ENCODE data around the gene NKX2-2. TPM values are rescaled to one million over a fixed set of nuclear protein-coding genes. Genes with fewer than 3 reads are reported as not detected.
A peak's percentile ranks its signal among the peaks of the same experiment; 100 is the strongest.

The NKX2-2 gene
- total RNA-seq (not detected), polyA plus RNA-seq (not detected), total RNA-seq (0 reads per million in 6 experiments)

DNA sequence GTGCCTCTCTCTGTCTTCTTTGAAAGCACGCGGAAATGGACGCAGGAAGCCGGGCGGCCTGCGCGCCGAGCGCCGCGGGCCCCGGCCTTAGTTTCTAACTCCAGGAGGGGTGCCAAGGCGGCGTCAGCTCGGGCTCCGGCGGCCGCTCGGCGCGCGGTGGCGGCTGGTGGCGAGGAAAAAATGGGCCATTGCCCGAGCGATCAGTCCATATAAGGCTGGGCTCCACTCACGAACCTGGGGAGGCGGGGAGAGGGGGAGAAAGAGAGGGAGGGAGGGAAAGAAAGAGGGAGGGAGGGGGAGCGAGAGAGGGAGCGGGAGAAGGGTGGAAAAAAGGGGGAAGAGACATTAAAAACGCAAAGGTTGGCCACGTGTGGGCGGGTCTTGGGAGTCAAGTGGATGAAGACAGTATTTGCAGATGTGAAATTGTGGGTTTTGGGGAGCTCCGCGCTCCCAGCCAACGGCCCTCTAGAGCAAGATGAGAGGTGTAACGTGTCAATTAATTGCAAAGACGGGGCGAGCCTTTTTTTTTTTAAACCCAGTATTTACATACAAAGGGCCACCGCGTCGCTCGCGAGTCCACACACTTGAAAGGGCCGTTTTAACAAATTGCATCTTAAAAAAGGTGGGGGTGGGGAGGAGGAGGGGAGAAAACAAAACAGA, at the start of gene NKX2-2:
Gene NKX2-2 (minus strand): TSS at position 184 of the 660 bp plus-strand sequence. CDS start 395 bp downstream, outside the sequence.
- peaks cover 33 to 97% (median 66%) of the 10 kb centered on the region in 5 donors for H3K27me3 Mint-ChIP-seq
- H3K4me1 Mint-ChIP-seq, result peaks cover 20 to 72% (median 55%) of the 10 kb centered on the region in 4 donors
- no peaks in the 10 kb centered on the region for H3K9me3 Mint-ChIP-seq
- DNase-seq (peak in 1 of 10 donors; percentile 40), ATAC-seq (no peak)
- H3K36me3 Mint-ChIP-seq, result peaks cover 0 to 2% (median 0%) of the 10 kb centered on the region in 3 donors
- H3K4me3 Mint-ChIP-seq, result peak within 1 kb of the TSS; percentile 54 to 81 (median 76)
- POLR2A ChIA-PET, result no interaction called here
- H3K27ac Mint-ChIP-seq, result no peak within 1 kb of the TSS

DNA sequence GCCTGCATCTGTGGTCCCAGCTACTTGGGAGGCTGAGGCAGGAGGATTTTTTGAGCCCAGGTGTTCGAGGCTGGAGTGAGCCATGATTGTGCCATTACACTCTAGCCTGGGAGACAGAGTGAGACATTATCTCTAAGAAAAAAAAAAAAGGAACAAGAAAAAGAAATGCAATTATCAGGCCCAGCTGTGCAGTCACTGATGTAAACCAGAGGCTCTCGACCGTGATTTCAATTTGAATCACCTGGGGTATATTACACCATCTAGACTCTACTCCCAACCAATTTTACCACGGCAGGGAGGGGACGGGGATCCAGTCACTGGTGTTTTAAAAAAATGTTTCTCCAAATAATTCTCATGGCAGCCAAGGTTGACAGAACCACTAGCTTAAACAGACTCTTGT, 48.8 kb upstream of the NKX2-2 start:
- Mint-ChIP-seq H3K4me3 (no peak overlapping the region), H3K27ac (no peak overlapping the region), H3K4me1 (peaks cover 0 to 2% (median 0%) of the 10 kb centered on the region in 4 donors), H3K36me3 (peaks cover 0 to 5% (median 0%) of the 10 kb centered on the region in 3 donors), H3K9me3 (peaks cover 0 to 11% (median 3%) of the 10 kb centered on the region in 9 donors), H3K27me3 (peaks cover 2 to 29% (median 14%) of the 10 kb centered on the region in 5 donors)
- DNase-seq (no peak), ATAC-seq (no peak)
- POLR2A ChIA-PET, result interaction anchor here (1.0 kb wide), 1 partner anchor 14 kb away, joined by 3 read pairs; no protein-coding TSS in a partner anchor

DNA sequence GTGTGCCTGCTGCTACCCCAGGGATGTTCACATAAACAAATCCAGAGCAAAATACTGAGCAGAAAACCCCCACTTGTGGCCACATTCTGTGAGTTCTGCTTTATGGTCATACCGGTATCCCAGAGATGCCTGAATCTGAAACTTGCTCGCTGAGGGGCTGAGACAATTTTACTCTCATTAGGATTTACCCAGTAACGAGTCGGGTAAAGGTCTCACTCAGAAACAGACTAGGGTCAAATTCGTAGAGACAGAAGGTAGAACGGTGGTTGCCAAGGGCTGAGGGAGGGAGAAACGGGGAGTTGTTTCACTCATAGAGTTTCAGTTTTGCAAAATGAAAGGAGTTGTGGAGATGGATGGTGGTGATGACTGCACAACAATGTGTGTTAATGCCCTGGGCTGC, 45.4 kb upstream of the NKX2-2 start:
- Mint-ChIP-seq H3K4me1 (peaks cover 6 to 21% (median 14%) of the 10 kb centered on the region in 4 donors), H3K27ac (peak overlapping the region in 1 of 10 donors; percentile 68), H3K36me3 (peaks cover 0 to 5% (median 0%) of the 10 kb centered on the region in 3 donors), H3K27me3 (peaks cover 2 to 28% (median 14%) of the 10 kb centered on the region in 5 donors), H3K4me3 (no peak overlapping the region), H3K9me3 (peaks cover 0 to 11% (median 3%) of the 10 kb centered on the region in 9 donors)
- no peak for ATAC-seq
- DNase-seq, result no peak
- POLR2A ChIA-PET, result no interaction called here

DNA sequence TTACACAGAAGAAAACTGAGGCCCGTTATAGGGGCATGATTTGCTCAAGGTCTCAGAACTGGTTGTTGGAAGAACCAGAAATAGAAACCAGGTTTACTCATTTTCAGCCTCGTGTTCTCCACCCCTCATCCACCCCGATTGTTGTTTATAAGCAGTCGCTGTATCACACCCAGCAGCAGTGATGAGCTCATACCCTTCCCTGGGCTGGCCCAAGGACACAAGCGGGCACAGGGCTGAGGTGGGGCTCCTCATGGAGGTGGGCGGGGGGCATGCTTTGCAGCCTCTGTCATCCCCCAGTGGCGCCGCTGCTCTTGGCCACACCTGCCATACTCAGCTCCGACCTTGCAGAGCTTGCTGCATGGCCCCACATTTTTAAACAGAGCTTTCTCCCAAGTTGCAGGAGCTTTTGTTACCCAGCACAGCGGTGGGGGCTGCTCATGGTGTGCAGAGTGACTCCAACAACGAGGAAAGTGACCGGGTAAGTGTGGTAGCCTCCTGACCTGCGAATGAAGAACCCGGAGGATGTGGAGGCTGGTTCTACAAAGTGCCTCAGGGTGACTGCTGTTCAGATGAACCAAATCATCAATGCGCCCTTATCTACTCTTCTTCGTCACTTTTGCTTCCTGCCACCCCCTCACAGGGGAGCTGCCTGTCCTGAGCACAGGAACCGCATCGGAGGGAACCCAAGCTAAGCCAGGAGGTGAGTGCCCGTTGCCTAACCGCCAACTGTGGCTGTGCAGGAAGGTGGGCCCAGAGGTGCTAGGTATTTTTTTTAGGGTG, 43.6 kb upstream of the NKX2-2 start:
- POLR2A ChIA-PET, result no interaction called here
- Mint-ChIP-seq H3K4me1 (peaks cover 8 to 24% (median 16%) of the 10 kb centered on the region in 4 donors), H3K4me3 (peak overlapping the region in 2 of 10 donors; percentile 50 to 69), H3K27ac (peak overlapping the region in 3 of 10 donors; percentile 43 to 68 (median 48)), H3K27me3 (peaks cover 0 to 16% (median 7%) of the 10 kb centered on the region in 5 donors), H3K36me3 (no peaks in the 10 kb centered on the region), H3K9me3 (peaks cover 0 to 3% (median 0%) of the 10 kb centered on the region in 9 donors)
- ATAC-seq, result no peak
- DNase-seq, result no peak

DNA sequence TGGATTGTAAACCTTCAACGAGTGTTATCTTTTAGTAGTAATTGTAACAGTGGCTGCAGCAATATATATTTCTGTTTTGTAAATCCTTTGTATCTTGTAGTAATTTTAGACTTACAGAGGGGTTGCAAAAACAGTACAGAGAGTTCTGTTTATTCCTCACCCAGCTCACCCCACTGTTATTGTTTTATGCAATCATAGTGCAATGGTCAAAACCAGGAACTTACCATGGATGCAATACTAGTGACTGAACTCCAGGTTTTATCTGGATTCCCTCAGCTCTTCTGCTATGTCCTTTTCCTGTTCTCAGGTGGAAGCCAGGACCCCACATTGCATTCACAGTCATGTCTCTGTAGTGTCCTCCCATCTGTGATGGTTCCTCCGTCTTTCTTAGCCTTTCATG, 42.5 kb upstream of the NKX2-2 start:
- Mint-ChIP-seq H3K27me3 (peaks cover 0 to 10% (median 5%) of the 10 kb centered on the region in 5 donors), H3K4me1 (peaks cover 8 to 24% (median 16%) of the 10 kb centered on the region in 4 donors), H3K36me3 (no peaks in the 10 kb centered on the region), H3K9me3 (peaks cover 0 to 3% (median 0%) of the 10 kb centered on the region in 9 donors), H3K4me3 (no peak overlapping the region), H3K27ac (peak overlapping the region in 1 of 10 donors; percentile 68)
- DNase-seq (no peak), ATAC-seq (no peak)
- POLR2A ChIA-PET, result no interaction called here

DNA sequence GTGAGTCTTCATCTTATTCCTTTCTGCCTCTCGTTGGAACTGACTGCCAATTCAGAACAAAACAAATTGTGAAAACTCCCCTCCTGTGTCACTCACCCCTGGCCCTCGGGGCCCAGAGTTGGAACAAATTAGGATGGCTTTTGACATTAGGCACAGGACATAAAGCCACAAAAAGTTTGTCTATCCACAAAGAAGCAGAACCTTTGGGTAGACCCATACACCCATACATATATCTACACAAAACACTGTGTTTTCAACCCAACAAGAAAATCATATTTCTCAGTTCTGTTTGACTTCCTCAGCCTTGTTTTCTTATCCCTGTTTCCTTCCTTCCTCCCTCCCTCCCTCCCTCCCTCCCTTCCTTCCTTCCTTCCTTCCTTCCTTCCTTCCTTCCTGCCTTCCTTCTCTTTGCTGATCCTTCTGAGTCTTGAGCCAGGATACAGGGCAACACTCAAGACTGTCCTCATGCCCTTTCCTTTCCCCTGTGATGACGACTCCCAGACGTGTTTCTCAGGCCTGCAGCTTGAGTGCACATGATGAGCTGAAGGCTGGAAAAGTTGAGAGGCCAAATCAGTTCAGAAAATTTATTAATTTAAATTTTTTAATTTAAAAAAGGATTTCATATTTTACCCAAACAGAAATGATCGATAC, 41.7 kb upstream of the NKX2-2 start:
- POLR2A ChIA-PET, result no interaction called here
- ATAC-seq (no peak), DNase-seq (no peak)
- Mint-ChIP-seq H3K4me1 (peaks cover 8 to 24% (median 16%) of the 10 kb centered on the region in 4 donors), H3K27me3 (peaks cover 0 to 10% (median 5%) of the 10 kb centered on the region in 5 donors), H3K9me3 (peaks cover 0 to 3% (median 0%) of the 10 kb centered on the region in 9 donors), H3K27ac (peak overlapping the region in 3 of 10 donors; percentile 10 to 45 (median 14)), H3K36me3 (no peaks in the 10 kb centered on the region), H3K4me3 (no peak overlapping the region)

DNA sequence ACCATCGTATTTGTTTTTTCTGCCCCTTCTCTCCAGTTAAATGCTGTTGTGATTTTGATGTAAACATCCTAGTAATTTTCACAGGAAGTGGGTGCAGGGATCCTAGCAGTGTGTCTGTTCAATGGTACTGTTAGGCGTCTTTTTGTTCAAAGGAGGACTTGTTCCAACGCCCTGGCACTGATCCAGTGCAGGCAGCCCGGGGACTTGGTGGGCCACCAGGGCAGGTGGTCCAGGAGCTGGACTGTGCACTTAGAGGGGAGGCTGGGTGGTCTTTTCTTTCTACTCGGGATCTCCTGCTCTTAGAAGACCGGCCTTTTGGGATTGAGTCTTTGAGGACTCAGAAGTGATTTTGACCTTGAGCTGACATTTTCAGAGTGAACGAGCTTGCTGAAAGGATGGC, 41.1 kb upstream of the NKX2-2 start:
- peak overlapping the region in 2 of 10 donors; percentile 10 to 14 for H3K27ac Mint-ChIP-seq
- peaks cover 8 to 27% (median 19%) of the 10 kb centered on the region in 4 donors for H3K4me1 Mint-ChIP-seq
- POLR2A ChIA-PET, result no interaction called here
- ATAC-seq, result no peak
- no peaks in the 10 kb centered on the region for H3K36me3 Mint-ChIP-seq
- no peak for DNase-seq
- peaks cover 0 to 3% (median 0%) of the 10 kb centered on the region in 9 donors for H3K9me3 Mint-ChIP-seq
- peaks cover 0 to 6% (median 2%) of the 10 kb centered on the region in 5 donors for H3K27me3 Mint-ChIP-seq
- peak overlapping the region in 1 of 10 donors; percentile 1 for H3K4me3 Mint-ChIP-seq

DNA sequence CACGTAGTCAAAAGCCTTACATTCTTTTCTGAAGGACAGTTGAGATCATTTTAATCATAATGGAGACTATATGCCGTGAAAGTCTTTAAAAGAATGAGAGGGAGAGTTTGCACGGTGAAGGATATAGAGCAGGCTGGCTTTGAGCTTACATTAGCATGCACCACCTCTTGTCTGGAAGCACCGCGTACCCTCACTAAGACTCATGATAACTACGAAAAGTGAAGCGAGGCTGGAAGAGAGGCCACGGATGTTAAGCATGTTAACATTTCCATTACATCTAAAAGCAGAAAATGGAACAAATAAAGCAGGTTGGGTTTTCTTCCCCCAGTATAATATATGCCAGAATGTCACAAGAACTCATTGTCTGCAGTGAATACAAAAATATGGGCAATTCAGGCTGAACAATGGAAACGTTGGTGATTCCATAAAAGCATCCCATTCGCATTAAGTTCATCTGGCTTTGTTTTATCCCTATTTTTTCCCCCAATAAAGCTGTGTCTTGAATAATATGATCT, 40.6 kb upstream of the NKX2-2 start:
- no peak overlapping the region for H3K4me3 Mint-ChIP-seq
- H3K36me3 Mint-ChIP-seq, result no peaks in the 10 kb centered on the region
- POLR2A ChIA-PET, result no interaction called here
- DNase-seq, result no peak
- H3K27ac Mint-ChIP-seq, result peak overlapping the region in 2 of 10 donors; percentile 14 to 60
- H3K27me3 Mint-ChIP-seq, result peaks cover 0 to 5% (median 0%) of the 10 kb centered on the region in 5 donors
- peaks cover 8 to 32% (median 24%) of the 10 kb centered on the region in 4 donors for H3K4me1 Mint-ChIP-seq
- peaks cover 0 to 3% (median 0%) of the 10 kb centered on the region in 9 donors for H3K9me3 Mint-ChIP-seq
- no peak for ATAC-seq

DNA sequence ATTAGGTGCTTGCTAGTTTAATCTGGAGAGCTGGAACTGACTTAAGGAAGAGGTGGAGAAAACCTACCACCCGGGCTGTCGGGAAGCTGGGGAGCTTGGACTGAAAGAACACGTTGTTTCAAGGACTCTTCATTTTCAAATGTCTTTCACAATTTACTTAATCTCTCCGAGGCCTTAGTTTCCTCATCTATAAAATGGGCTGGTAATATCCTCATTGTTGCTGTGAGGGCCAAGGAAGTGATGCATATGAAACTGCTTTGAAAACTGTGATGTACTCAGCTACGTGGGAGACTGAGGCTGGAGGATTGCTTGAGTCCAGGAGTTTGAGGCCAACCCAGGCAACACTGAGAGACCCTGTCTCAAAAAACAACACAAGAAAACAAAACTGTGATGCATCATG, 36.7 kb upstream of the NKX2-2 start:
- peak overlapping the region in 8 of 10 donors; percentile 11 to 94 (median 53) for H3K27ac Mint-ChIP-seq
- POLR2A ChIA-PET, result interaction anchor here (1.2 kb wide), 1 partner anchor 19 kb away, joined by 3 read pairs; no protein-coding TSS in a partner anchor
- H3K4me1 Mint-ChIP-seq, result peaks cover 18 to 54% (median 39%) of the 10 kb centered on the region in 4 donors

DNA sequence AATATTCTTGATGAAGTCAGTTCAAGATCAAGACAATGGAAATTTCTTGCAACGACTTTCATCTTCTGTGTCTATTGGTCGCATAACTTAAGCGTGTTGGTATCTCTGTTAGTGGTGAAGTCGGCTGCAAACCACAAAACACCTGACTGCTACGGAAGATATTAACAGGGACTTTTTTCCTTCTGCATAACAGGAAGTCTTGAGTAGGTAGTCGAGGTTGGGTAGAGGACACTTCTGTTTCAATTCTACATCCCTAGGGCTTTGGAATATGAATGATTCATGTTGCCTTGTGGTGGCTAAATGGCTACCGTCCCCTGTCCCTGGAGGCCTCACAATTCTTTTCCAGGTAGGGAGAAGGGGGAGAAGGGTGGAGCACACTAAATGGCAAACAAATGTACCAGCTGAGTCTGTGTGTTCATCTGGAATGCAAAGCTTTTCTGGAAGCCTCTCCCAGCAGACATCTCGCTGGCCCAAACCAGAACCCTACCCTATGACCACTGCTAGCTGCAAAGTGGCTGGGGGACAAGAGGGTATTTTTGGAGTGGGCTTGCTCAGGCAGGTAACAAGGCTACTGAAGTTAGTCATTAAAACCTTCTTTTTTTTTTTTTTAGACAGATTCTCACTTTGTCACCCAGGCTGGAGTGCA, 34.6 kb upstream of the NKX2-2 start:
- DNase-seq (peak in 8 of 10 donors; percentile 34 to 73 (median 54)), ATAC-seq (peak; percentile 88 to 92)
- Mint-ChIP-seq H3K36me3 (no peaks in the 10 kb centered on the region), H3K27ac (peak overlapping the region; percentile 78 to 94 (median 91)), H3K4me3 (peak overlapping the region; percentile 60 to 82 (median 64)), H3K4me1 (peaks cover 12 to 37% (median 26%) of the 10 kb centered on the region in 4 donors), H3K27me3 (peaks cover 0 to 5% (median 1%) of the 10 kb centered on the region in 5 donors), H3K9me3 (peaks cover 0 to 6% (median 1%) of the 10 kb centered on the region in 9 donors)
- POLR2A ChIA-PET, result interaction anchor here (0.7 to 0.9 kb wide), 3 partner anchors 14 to 819 kb away, joined by 3 to 7 read pairs (median 6); no protein-coding TSS in a partner anchor

More for the DNA sequence above, 36.7 kb upstream of the NKX2-2 start:
- DNase-seq (no peak), ATAC-seq (no peak)
- H3K4me3 Mint-ChIP-seq, result no peak overlapping the region
- H3K9me3 Mint-ChIP-seq, result no peaks in the 10 kb centered on the region
- peaks cover 0 to 5% (median 0%) of the 10 kb centered on the region in 5 donors for H3K27me3 Mint-ChIP-seq
- no peaks in the 10 kb centered on the region for H3K36me3 Mint-ChIP-seq

DNA sequence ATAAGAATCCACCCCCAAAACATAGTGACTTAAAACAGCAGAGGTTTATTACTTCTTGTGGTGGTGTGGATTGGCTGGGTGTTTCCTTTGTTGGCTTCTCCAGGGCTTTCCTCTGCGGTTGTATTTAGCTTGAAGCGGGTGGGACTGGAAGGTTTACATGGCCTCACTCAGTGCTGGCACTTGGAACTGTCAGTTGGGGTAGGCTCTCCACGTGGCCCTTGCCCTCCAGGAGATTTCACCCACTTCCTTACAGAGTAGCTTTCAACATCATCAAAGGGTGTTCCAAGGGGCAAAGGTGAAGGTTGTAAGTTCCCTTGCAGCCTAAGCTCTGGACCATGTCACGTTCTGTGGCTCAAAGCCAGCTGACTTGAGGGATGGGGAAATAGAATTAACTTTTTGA, 32.5 kb upstream of the NKX2-2 start:
- Mint-ChIP-seq H3K36me3 (no peaks in the 10 kb centered on the region), H3K9me3 (peaks cover 0 to 6% (median 1%) of the 10 kb centered on the region in 9 donors), H3K27me3 (peaks cover 0 to 5% (median 2%) of the 10 kb centered on the region in 5 donors), H3K27ac (peak overlapping the region in 3 of 10 donors; percentile 19 to 78 (median 77)), H3K4me1 (peaks cover 12 to 37% (median 26%) of the 10 kb centered on the region in 4 donors), H3K4me3 (no peak overlapping the region)
- no peak for DNase-seq
- POLR2A ChIA-PET, result no interaction called here
- ATAC-seq, result no peak

Measured in naive thymus-derived CD8-positive, alpha-beta T cell (primary cell).